Activated effector memory CD4-positive, alpha-beta T cell treated with Interleukin-2 at 50 U/mL for 16 hours (primary cell): ENCODE data around the gene PKN1.
"Not testable (repeated sequence)": the region's sequence is repeated elsewhere in the genome, so short reads cannot be mapped to it uniquely, and the experiment has no call there.

ENCODE experiments used
- DNase-seq: peaks from one replicate; pipeline ENCODE4 v3.0.0-alpha.2; 2020

PKN1 gene

GRCh38 chr19:14432791-14433553 lies at the start of gene PKN1:
PKN1 (plus strand) TSS chr19:14433306; CDS start chr19:14433522, 216 bp downstream.
- peak; percentile 39 for DNase-seq

DNA sequence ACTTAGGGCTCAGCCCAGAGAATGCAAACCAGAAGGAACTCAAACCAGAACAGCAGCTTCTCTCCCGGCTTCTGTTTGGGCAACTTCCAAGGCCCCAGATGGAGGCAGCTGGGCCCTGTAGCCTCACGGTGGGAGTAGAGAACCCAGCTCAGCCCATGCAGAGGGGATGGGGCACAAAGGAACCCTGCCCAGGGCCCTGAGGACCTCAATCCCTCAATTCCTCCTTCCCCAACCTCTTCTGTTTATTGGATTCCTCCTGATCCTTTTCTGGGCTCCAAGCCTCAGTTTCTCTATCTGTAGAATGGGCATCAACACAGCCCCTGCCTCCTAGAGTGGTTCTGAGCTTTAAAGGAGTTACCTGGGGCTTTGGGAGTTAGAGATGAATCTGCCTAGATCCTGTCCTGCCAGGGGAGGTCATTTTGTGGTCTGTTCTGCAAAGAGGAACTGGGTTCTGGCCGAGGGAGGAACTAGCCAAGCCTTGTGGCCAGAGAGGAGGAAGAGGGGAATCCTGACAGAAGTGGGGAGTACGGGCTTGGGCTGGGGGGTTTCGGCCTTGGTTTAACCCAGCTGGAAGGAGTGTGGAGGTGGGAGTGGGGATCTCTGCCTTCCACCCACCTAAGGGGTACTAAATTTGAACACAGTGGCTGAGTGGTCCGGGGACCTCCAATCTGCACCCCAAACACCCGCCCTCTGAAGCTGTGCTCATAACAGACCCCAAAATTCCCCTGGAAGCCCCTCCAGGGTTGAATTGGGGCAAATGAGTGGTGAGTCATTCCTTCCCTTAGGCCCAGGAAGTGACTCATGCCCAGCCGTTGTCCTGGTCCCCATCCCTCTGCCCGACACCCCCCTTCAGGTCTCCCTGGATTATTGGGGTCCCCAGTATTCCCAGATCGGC lies 49.2 kb upstream of the PKN1 start:
- peak; percentile 40 for DNase-seq

- DNase-seq: no peak
These were observed 47.6 kb upstream of the PKN1 start for GRCh38 chr19:14385492-14385891.

DNA sequence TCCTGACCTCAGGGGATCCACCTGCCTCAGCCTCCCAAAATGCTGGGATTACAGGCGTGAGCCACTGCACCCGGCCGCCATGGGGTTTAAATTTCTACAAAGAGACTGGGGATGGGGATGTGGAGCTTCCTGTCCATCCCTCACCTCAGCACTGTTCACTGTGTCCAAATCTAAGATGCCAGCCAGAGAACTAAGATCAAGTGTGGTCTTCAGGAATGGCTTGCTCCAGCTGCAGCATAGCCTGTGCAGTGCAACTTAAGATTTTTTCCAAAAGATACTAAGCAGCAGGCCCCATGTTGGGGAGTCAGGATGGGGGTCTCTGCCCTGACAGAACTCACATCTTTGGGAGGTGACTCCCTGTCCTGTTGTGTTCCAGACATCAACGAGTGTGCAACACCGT lies 42.6 kb upstream of the PKN1 start:
- no peak for DNase-seq

GRCh38 chr19:14391156-14391821 lies 41.8 kb upstream of the PKN1 start:
- DNase-seq: no peak

GRCh38 chr19:14393329-14393728 lies 39.8 kb upstream of the PKN1 start:
- DNase-seq: no peak

- no peak for DNase-seq
These were observed 38.9 kb upstream of the PKN1 start for GRCh38 chr19:14394167-14394566.

DNA sequence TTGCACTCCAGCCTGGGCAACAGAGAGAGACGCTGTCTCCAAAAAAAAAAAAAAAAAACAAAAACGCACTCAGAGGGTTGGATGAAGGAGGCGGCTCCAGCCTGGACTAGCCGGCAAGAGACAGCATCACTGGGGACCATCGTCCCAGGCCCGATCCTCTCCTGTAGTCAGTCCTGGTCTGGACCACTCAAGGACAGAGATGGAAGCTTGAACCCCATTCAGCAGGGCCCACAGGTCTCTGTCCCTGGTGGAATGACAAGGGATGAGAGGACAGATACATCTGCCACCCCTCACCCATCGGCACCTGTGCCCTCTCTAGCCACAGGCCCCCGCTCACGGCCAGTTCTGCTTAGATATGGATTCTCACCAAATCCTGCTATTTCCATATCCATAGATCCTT lies 37.8 kb upstream of the PKN1 start:
- no peak for DNase-seq

DNA sequence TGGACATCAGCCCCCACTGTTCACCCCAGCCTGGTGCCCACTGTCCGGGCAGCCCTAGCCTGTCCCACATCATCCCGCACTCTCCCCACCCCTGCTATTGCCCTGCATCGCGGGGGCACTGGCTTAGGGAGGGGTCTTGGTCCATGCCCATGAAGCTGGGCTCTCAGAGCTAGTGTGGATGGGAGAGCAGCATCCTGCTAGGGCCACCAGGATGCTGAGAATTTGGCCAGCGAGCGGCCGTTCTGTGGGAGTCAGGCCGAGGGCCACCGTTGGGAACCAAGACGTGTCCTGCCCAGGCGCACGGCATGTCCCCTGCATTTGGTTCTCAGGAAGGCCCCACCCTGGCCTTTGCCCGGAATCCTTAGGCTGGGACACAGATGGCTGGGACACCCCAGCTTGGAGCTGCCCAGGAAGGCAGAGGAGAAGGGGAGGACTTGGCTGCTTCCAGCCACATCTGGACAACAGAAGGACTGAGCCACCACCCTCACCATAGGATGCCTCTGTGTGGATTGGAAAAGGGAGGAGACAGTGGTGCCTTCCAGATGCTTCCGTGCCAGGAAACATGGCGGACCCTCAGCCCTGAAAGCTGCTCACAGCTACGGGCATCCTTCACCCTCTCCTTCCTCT lies 37.3 kb upstream of the PKN1 start:
- DNase-seq: no peak

DNA sequence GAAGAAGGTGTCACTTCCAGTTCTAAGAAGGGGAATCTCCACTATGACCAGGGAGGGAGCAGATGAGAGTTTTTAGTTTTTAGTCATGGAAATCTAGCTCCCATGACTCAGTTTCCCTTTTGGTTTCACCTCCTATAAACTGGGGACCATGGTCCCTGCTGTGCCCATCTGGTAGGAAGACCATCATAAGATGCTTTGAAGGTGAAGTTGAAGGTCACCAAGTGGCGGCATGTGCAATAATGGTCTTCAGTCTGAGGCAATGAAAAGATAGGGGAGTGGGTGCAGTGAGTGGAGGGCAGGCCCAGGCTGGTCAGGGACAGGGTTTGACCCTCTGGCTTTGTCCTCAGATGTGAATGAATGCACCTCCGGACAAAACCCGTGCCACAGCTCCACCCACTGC lies 36.4 kb upstream of the PKN1 start:
- DNase-seq: not testable (repeated sequence)

DNA sequence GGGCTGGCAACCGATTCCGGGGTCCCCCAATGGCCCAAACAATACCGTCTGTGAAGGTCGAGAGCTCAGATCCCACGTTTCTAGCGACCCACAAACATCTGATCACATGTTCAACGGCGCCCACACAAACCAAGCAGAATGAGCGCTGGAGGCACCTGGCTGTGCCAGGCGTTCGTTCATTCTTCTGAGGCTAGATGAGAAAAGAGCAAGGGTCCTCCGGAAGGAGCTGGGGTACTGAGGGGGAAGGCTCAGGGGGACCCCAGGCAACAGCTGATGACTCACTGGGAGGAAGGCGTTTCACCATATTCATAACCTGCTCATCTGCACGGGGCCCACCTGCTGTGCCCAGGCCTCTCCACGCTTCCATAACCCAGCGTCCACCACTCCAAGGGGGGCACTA lies 35.9 kb upstream of the PKN1 start:
- DNase-seq: not testable (repeated sequence)

- no peak for DNase-seq
These were observed 32.1 kb upstream of the PKN1 start for GRCh38 chr19:14400951-14401431.

- no peak for DNase-seq
These were observed 31.5 kb upstream of the PKN1 start for GRCh38 chr19:14401468-14402195.

GRCh38 chr19:14402332-14403144 lies 30.6 kb upstream of the PKN1 start:
- no peak for DNase-seq

GRCh38 chr19:14403145-14403930 lies 29.8 kb upstream of the PKN1 start:
- DNase-seq: not testable (repeated sequence)

DNA sequence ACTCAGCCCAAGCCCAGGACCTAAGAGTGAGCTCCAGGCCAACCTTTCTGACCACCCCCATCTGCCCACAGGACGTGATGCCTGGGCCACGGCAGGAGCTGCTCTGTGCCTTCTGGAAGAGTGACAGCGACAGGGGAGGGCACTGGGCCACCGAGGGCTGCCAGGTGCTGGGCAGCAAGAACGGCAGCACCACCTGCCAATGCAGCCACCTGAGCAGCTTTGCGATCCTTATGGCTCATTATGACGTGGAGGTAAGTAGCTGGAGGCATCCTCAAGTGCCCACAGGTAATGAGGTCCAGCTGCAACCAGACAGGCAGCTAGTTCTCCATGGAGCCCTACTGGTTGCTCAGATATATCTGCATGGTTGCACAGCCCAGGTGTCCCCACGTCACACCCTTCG lies 28.8 kb upstream of the PKN1 start:
- DNase-seq: no peak

- DNase-seq: no peak
These were observed 27.7 kb upstream of the PKN1 start for GRCh38 chr19:14405380-14405757.

DNA sequence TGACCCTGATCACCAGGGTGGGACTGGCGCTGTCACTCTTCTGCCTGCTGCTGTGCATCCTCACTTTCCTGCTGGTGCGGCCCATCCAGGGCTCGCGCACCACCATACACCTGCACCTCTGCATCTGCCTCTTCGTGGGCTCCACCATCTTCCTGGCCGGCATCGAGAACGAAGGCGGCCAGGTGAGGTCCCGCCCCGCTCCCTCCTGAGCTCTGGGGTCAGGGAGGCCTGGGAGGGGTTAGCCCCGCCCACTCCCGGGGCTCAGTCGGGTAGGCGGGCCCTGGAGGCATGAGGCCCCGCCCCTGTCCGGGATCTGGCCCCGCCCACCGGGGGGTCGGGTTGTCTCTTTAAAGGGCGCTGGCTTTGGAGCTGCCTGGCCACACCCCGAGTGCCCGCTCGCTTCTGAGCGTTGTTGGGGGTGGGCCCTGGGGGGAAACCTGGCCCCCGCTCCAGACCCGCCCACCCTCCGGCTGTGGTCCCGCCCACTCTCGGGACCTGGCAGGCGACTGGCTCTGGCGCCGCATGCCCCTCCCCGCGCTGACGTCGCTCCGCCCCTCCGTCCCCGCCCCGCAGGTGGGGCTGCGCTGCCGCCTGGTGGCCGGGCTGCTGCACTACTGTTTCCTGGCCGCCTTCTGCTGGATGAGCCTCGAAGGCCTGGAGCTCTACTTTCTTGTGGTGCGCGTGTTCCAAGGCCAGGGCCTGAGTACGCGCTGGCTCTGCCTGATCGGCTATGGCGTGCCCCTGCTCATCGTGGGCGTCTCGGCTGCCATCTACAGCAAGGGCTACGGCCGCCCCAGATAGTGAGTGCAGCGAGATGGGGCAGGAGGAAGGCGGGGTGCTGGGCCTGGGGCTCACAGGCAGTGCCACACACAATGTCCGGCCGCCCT lies 27.1 kb upstream of the PKN1 start:
- peak; percentile 80 for DNase-seq

GRCh38 chr19:14406645-14407401 lies 26.3 kb upstream of the PKN1 start:
- DNase-seq: no peak
